ENCODE data around the gene SLC25A44. TPM values are rescaled to one million over a fixed set of nuclear protein-coding genes. Genes with fewer than 3 reads are reported as not detected.

The SLC25A44 gene
- total RNA-seq, 1 donor from 2014 or later: 9.3 TPM

- no peak for DNase-seq (ENCODE audit: low read depth in 2 of 2)
Observed at GRCh38 chr1:156238248-156238647, 44.3 kb downstream of the SLC25A44 start.

DNA sequence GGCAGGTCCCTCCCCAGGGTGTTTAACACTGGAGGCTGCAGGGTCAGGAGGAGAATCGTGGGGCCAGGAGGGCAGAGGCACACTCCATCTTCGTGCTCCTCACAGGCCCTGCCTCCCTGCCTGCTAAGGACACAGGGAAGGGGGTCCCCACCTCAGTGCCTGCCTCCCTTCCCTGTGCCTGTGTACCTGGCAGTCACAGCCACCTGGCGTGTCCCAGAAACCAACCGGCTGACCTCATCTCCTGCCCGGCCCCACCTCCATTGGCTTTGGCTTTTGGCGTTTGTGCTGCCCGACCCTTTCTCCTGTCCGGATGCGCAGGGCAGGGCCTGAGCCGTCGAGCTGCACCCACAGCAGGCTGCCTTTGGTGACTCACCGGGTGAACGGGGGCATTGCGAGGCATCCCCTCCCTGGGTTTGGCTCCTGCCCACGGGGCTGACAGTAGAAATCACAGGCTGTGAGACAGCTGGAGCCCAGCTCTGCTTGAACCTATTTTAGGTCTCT, 47.5 kb downstream of the SLC25A44 start:
- DNase-seq (ENCODE audit: low read depth in 2 of 2): peak; percentile 59 to 69

- DNase-seq (ENCODE audit: low read depth in 2 of 2): no peak
Observed at GRCh38 chr1:156241926-156242325, 48.0 kb downstream of the SLC25A44 start, which contains the start of gene BGLAP. BGLAP (plus strand) TSS chr1:156242184; CDS start chr1:156242232, 48 bp downstream.

- DNase-seq (ENCODE audit: low read depth in 2 of 2): no peak
Observed at GRCh38 chr1:156242738-156243137, 48.8 kb downstream of the SLC25A44 start.

DNA sequence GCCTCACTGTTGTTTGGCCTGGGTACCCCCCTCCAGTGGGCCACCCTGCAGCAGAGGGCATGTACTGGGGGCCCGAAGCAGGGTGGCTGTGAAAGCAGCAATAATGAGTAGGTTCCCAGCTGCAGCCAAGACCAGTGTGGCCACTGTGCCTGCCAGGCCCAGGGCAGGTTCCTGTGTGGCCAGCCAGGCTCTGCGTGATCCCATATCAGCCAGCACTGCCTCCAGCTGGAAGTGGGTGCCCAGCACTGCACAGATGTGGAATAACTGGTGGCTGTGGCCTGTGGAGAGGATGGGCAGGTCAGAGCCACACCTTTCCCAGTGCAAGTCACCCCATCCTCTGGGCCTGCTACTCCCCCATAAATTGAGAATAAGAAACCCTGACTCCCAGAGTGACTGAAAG, 50.2 kb downstream of the SLC25A44 start:
- no peak for DNase-seq (ENCODE audit: low read depth in 2 of 2)

DNA sequence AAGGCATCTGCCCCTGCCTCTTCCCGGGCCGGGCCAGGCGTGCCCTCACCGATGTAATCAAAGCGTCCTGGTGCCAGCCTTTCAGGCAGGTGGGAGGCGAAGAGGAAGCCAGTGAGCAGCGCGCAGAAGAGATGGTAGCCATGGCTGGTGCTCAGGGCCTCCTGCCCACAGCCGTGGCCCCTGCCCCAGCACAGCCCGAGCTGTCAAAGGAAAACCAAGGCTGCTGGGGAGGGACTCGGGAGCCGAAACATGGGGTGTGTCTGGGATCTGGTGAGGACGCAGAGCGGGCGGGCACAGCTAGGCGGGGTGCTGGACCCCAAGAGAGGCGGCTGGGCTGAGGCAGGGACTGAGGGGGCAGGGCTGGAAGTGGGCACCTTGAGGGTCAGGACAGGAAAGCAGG, 50.8 kb downstream of the SLC25A44 start:
- no peak for DNase-seq (ENCODE audit: low read depth in 2 of 2)

- peak; percentile 40 to 56 for DNase-seq (ENCODE audit: low read depth in 2 of 2)
Observed at GRCh38 chr1:156245451-156246232, 51.7 kb downstream of the SLC25A44 start.

- no peak for DNase-seq (ENCODE audit: low read depth in 2 of 2)
Observed at GRCh38 chr1:156246241-156246780, 52.4 kb downstream of the SLC25A44 start.

GRCh38 chr1:156246781-156247459, 53.0 kb downstream of the SLC25A44 start:
- DNase-seq (ENCODE audit: low read depth in 2 of 2): no peak

- no peak for DNase-seq (ENCODE audit: low read depth in 2 of 2)
Observed at GRCh38 chr1:156247460-156248322, 53.8 kb downstream of the SLC25A44 start, which contains the start of gene PAQR6. PAQR6 (minus strand) TSS chr1:156248056; CDS start chr1:156246731, 1,325 bp downstream.

GRCh38 chr1:156248323-156248683, 54.4 kb downstream of the SLC25A44 start:
- no peak for DNase-seq (ENCODE audit: low read depth in 2 of 2)

GRCh38 chr1:156249593-156249992, 55.7 kb downstream of the SLC25A44 start:
- DNase-seq (ENCODE audit: low read depth in 2 of 2): no peak

DNA sequence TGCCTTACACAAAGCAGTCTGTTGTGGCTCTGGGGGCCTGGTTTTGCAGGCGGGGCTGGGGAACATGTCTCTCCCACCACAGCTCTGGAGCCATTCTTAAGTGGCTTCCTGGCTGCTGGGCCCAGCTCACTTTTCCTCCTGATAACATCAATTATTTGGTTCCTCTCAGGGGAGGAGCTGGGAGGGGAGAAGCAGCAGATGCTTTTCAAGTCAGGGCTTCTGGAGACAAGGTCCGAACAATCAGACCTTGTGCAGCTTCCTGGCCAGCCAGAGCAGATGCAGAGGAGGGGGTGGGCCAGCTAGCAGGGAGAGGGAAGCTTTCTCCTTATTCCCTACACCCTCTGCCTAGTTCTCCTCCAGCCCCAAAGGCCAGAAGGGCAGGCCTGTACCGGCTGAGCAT, 57.6 kb downstream of the SLC25A44 start:
- DNase-seq (ENCODE audit: low read depth in 2 of 2): peak in 1 of 2 donors; percentile 62

GRCh38 chr1:156253634-156254033, 59.7 kb downstream of the SLC25A44 start:
- DNase-seq (ENCODE audit: low read depth in 2 of 2): no peak

DNA sequence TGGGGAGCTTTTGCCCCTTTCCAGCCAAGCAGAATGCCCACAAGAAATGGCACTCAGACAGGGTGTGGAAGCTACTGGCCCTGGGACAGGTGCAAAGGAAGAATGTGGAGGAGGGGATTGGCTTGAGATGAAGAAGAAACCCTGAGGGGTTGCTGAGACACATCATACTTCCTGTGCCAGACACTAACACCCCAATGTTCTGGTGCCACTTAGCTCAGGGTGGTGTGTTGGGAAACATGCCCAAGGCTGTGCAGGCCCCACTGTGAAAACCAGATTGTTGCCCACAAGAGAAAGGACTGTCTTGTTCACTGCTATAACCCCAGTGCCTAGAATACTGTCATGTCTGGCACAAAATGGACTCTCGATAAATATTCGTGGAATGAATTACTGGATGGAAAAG, 63.8 kb downstream of the SLC25A44 start:
- no peak for DNase-seq (ENCODE audit: low read depth in 2 of 2)

GRCh38 chr1:156258859-156259258, 65.0 kb downstream of the SLC25A44 start:
- no peak for DNase-seq (ENCODE audit: low read depth in 2 of 2)

- peak; percentile 28 to 34 for DNase-seq (ENCODE audit: low read depth in 2 of 2)
Observed at GRCh38 chr1:156259805-156260204, 65.9 kb downstream of the SLC25A44 start.

DNA sequence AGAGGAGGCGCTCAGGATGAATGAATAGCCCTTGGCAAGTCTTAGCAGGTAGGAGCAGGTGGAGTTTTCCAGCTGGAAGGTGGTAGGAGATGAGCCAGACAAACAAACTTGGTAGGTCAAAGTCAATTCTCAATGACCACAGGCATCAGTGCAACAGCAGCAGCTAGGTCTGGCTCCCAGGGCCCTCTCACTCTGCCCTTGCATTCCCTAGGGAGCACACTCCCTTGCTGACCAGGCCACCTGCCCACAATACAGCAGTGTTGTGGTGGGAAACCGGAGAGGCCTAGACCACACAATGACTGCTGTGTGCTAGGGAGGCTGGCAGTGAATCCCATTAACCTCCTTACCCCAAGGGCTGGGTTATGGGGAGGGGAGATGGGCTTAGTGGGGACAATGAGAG, 67.0 kb downstream of the SLC25A44 start:
- DNase-seq (ENCODE audit: low read depth in 2 of 2): no peak

Data from lung microvascular endothelial cell (primary cell).